BE2C (cell line): ENCODE data around the gene STARD13.

Source experiments
- DNase-seq: peaks from one replicate; pipeline ENCODE4 v3.0.0-alpha.2; 2020
- H3K27me3 ChIP-seq: fragments of 250-450 bp; sonication (Bioruptor Pico); 2 replicates; pipeline ENCODE4 v1.5.1; 2020; ENCODE audit warnings: mild to moderate bottlenecking
- H3K36me3 ChIP-seq: fragments of 250-450 bp; sonication (Bioruptor Pico); 2 replicates; pipeline ENCODE4 v1.5.1; 2020; ENCODE audit warnings: mild to moderate bottlenecking
- H3K4me1 ChIP-seq: fragments of 250-450 bp; sonication (Bioruptor Pico); 2 replicates; pipeline ENCODE4 v1.5.1; 2020
- H3K4me3 ChIP-seq: 2 replicates; pipeline ENCODE4 v1.5.1; 2011; ENCODE audit warnings: low read depth, low read length
- H3K9me3 ChIP-seq: fragments of 250-450 bp; sonication (Bioruptor Pico); 2 replicates; pipeline ENCODE4 v1.5.1; 2020
- TF ChIP-seq, protein P1 (sequence below): IDR thresholded peaks from 2 replicates; pipeline ENCODE4 v1.5.1; 2012; ENCODE audit warnings: mild to moderate bottlenecking, low read depth, low read length

Gene STARD13

GRCh38 chr13:33228648-33229445 lies 56.7 kb downstream of the STARD13 start:
- no peak for DNase-seq

DNA sequence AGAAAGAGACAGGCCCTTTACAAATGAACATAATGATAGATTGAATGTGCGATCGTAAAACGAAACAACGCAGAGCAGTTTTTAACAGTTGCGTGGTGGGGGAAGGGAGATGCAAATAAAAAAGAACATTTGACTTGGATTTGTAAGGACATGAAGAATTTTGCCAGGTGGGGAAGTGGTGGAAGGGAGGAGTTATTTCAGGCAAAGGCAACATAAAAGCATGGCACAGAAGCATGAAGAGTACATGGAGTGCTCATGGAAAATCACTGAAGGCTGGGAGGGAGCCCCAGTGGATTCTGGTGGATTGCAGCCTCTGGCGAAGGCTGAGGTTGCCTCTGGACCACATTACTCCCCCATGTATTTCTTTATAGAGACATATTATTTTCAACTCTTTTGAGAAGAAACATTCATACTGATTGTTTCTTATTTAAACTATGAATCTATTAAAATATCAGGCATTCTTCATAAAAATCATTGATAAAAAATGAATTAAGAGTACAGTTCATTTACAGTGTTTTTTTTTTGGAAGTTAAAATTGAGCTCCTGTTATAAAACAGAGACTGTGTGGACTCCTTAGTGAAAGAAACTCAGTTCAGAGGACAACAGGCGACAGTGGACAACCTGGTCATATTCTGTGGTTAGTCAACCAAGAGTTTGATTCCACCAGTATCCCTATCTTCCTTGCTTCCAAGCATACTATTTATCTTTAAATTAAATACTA lies 57.5 kb downstream of the STARD13 start:
- no peaks in the 10 kb centered on the region for H3K27me3 ChIP-seq
- H3K4me3 ChIP-seq = no peak overlapping the region
- H3K9me3 ChIP-seq = peaks cover 5% of the 10 kb centered on the region; the same call in 1 of the 2 replicates
- TF ChIP-seq, protein P1, sequence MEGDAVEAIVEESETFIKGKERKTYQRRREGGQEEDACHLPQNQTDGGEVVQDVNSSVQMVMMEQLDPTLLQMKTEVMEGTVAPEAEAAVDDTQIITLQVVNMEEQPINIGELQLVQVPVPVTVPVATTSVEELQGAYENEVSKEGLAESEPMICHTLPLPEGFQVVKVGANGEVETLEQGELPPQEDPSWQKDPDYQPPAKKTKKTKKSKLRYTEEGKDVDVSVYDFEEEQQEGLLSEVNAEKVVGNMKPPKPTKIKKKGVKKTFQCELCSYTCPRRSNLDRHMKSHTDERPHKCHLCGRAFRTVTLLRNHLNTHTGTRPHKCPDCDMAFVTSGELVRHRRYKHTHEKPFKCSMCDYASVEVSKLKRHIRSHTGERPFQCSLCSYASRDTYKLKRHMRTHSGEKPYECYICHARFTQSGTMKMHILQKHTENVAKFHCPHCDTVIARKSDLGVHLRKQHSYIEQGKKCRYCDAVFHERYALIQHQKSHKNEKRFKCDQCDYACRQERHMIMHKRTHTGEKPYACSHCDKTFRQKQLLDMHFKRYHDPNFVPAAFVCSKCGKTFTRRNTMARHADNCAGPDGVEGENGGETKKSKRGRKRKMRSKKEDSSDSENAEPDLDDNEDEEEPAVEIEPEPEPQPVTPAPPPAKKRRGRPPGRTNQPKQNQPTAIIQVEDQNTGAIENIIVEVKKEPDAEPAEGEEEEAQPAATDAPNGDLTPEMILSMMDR = no peak
- DNase-seq = no peak
- H3K4me1 ChIP-seq = peaks cover 24% of the 10 kb centered on the region
- no peaks in the 10 kb centered on the region for H3K36me3 ChIP-seq

More at GRCh38 chr13:33228648-33229445, 56.7 kb downstream of the STARD13 start:
- Histone ChIP-seq H3K36me3 (no peaks in the 10 kb centered on the region), H3K27me3 (no peaks in the 10 kb centered on the region), H3K4me3 (no peak overlapping the region), H3K4me1 (peaks cover 22% of the 10 kb centered on the region), H3K9me3 (peaks cover 5% of the 10 kb centered on the region; the same call in 1 of the 2 replicates)
- TF ChIP-seq, protein P1 = peak; percentile 99

- no peak overlapping the region for H3K4me3 ChIP-seq
- H3K36me3 ChIP-seq = no peaks in the 10 kb centered on the region
- H3K27me3 ChIP-seq = no peaks in the 10 kb centered on the region
- H3K4me1 ChIP-seq = peaks cover 20% of the 10 kb centered on the region
- H3K9me3 ChIP-seq = peaks cover 5% of the 10 kb centered on the region; the same call in 1 of the 2 replicates
- no peak for DNase-seq
- TF ChIP-seq, protein P1 = no peak
Observed at GRCh38 chr13:33224686-33225085, 60.9 kb downstream of the STARD13 start.

DNA sequence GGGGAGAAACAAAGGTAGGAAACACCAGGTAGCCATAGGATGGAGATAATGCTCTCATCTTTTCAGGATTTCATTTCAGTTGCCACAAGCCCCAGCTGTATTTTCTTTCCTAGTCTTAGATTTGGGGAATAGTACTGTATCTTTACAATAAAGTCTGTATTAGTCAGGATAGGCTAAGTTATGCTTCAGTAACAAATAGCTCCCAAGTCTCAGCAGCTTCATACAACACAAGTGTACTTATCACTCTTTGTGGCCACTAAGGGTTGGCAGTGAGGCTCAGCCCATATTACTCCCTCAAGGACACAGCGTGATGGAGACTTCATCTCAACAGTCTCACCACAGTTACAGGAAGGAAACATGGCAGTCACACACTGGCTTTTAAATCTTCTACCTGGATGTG lies 61.4 kb downstream of the STARD13 start:
- Histone ChIP-seq H3K9me3 (peaks cover 5% of the 10 kb centered on the region; the same call in 1 of the 2 replicates), H3K27me3 (no peaks in the 10 kb centered on the region), H3K4me3 (no peak overlapping the region), H3K36me3 (no peaks in the 10 kb centered on the region), H3K4me1 (peaks cover 15% of the 10 kb centered on the region)
- TF ChIP-seq, protein P1 = no peak
- DNase-seq = no peak

- Histone ChIP-seq H3K27me3 (no peaks in the 10 kb centered on the region), H3K4me1 (peaks cover 10% of the 10 kb centered on the region), H3K4me3 (no peak overlapping the region), H3K9me3 (peaks cover 5% of the 10 kb centered on the region; the same call in 1 of the 2 replicates), H3K36me3 (no peaks in the 10 kb centered on the region)
- no peak for DNase-seq
- TF ChIP-seq, protein P1 = no peak
Observed at GRCh38 chr13:33219926-33220325, 65.6 kb downstream of the STARD13 start.
